A673 (cell line): Measurements from ENCODE around the gene SLC7A9.

Source experiments
- CTCF ChIP-seq: fragments of 300-800, 200-600 bp; sonication (generic); conservative IDR thresholded peaks from 2 replicates; pipeline ENCODE4 v1.5.1; 2017; ENCODE audit warnings: low read depth, mild to moderate bottlenecking, antibody characterized with exemption, low read length, moderate library complexity, mixed read lengths
- EZH2 ChIP-seq: fragments of 200-600 bp; sonication (generic); IDR thresholded peaks from 2 replicates; pipeline ENCODE4 v1.6.1; 2017; ENCODE audit warnings: borderline replicate concordance, low read depth, mild to moderate bottlenecking, mixed read lengths, antibody characterized with exemption, low read length; ENCODE audit not compliant: poor library complexity, severe bottlenecking

GRCh38 chr19:32916969-32917615, 47.5 kb upstream of the SLC7A9 start:
- no peak for TF ChIP-seq CTCF
- TF ChIP-seq EZH2 = no peak
